ENCODE measurements around the gene MALSU1.

The MALSU1 gene

GRCh38 chr7:23356168-23356567 is 57.0 kb downstream of the MALSU1 start:
- DNase-seq (ENCODE audit: low read depth): no peak
- TF ChIP-seq CTCF (IDR thresholded peaks at IDR 0.05; ENCODE audit: insufficient read depth, low read depth, low read length, missing control alignments): no peak
- no peak overlapping the region for H3K4me3 ChIP-seq (ENCODE audit: low read depth, low read length)

- peak; percentile 20 for DNase-seq (ENCODE audit: low read depth)
- no peak overlapping the region for H3K4me3 ChIP-seq (ENCODE audit: low read depth, low read length)
- no peak for TF ChIP-seq CTCF (IDR thresholded peaks at IDR 0.05; ENCODE audit: insufficient read depth, low read depth, low read length, missing control alignments)
Observed at GRCh38 chr7:23356726-23357125, 57.6 kb downstream of the MALSU1 start.

- peak; percentile 59 for DNase-seq (ENCODE audit: low read depth)
- TF ChIP-seq CTCF (IDR thresholded peaks at IDR 0.05; ENCODE audit: insufficient read depth, low read depth, low read length, missing control alignments): peak; percentile 21
Observed at GRCh38 chr7:23357190-23358093, 58.3 kb downstream of the MALSU1 start.

GRCh38 chr7:23358152-23358674 is 59.1 kb downstream of the MALSU1 start:
- H3K4me3 ChIP-seq (ENCODE audit: low read depth, low read length): no peak overlapping the region
- no peak for TF ChIP-seq CTCF (IDR thresholded peaks at IDR 0.05; ENCODE audit: insufficient read depth, low read depth, low read length, missing control alignments)
- no peak for DNase-seq (ENCODE audit: low read depth)

More at GRCh38 chr7:23357190-23358093, 58.3 kb downstream of the MALSU1 start:
- H3K4me3 ChIP-seq (ENCODE audit: low read depth, low read length): no peak overlapping the region

Measured in GM12865 (cell line).